Caco-2 (cell line): ENCODE results near the gene CORO2A. TPM values are rescaled to one million over a fixed set of nuclear protein-coding genes. Genes with fewer than 3 reads are reported as not detected.
"Not testable (repeated sequence)": the region's sequence is repeated elsewhere in the genome, so short reads cannot be mapped to it uniquely, and the experiment has no call there.

Experiments
- BruUV-seq: library from RNA; stranded (reverse); fragments of 400-500 nt; replicated peaks from 2 replicates; lab custom pipeline; 2021; lab: Mats Ljungman, UMichigan
- CTCF ChIA-PET: fragments of 300-600 bp; sonication (Branson Sonifier 250); formaldehyde crosslinking; loops from one replicate; lab custom pipeline; 2022; ENCODE audit warnings: antibody characterized with exemption; lab: Charles Lee
- POLR2A ChIA-PET: fragments of 300-600 bp; sonication (Branson Sonifier 250); formaldehyde crosslinking; loops from one replicate; lab custom pipeline; 2022; ENCODE audit warnings: antibody characterized with exemption; lab: Charles Lee
- DNase-seq, 2 experiments: peaks; one replicate each; pipeline versions ENCODE4 v3.0.0 to v3.0.0-alpha.2; 2020 to 2022
- H3K27me3 ChIP-seq: replicated peaks from 2 replicates; pipeline ENCODE4 v1.6.0; 2011; ENCODE audit warnings: low read length; ENCODE audit not compliant: control insufficient read depth, insufficient read depth
- H3K36me3 ChIP-seq: 2 replicates; pipeline ENCODE4 v1.5.1; 2011; ENCODE audit warnings: low read length; ENCODE audit not compliant: control insufficient read depth, insufficient read depth
- H3K4me1 ChIP-seq: fragments of 250-450 bp; sonication (Bioruptor Pico); 2 replicates; pipeline ENCODE4 v1.5.1; 2020; ENCODE audit warnings: mild to moderate bottlenecking
- H3K4me3 ChIP-seq: 2 replicates; pipeline ENCODE4 v1.5.1; 2011; ENCODE audit warnings: low read depth, mild to moderate bottlenecking, control low read depth, low read length
- H3K9me3 ChIP-seq: fragments of 250-450 bp; sonication (Bioruptor Pico); 2 replicates; pipeline ENCODE4 v1.5.1; 2020; ENCODE audit warnings: mild to moderate bottlenecking, moderate library complexity
- H3K27ac Mint-ChIP-seq: one replicate; pipeline ENCODE4 v1.8.0; 2022; ENCODE audit warnings: mixed read lengths; ENCODE audit not compliant: unreplicated experiment
- H3K27me3 Mint-ChIP-seq: one replicate; pipeline ENCODE4 v1.8.0; 2022; ENCODE audit warnings: mixed read lengths; ENCODE audit not compliant: insufficient read depth, unreplicated experiment
- H3K36me3 Mint-ChIP-seq: one replicate; pipeline ENCODE4 v1.8.0; 2022; ENCODE audit warnings: mild to moderate bottlenecking, mixed read lengths; ENCODE audit not compliant: insufficient read depth, unreplicated experiment
- H3K4me1 Mint-ChIP-seq: one replicate; pipeline ENCODE4 v1.8.0; 2022; ENCODE audit warnings: low read depth, mixed read lengths; ENCODE audit not compliant: unreplicated experiment
- H3K4me3 Mint-ChIP-seq: one replicate; pipeline ENCODE4 v1.8.0; 2022; ENCODE audit warnings: mild to moderate bottlenecking, moderate library complexity, mixed read lengths; ENCODE audit not compliant: unreplicated experiment
- H3K9me3 Mint-ChIP-seq: one replicate; pipeline ENCODE4 v1.8.0; 2022; ENCODE audit warnings: mixed read lengths; ENCODE audit not compliant: unreplicated experiment
- intact Hi-C: fragments of 100-400 bp; cut with micrococcal nuclease; formaldehyde crosslinking; loops from one replicate; pipeline ENCODE4 v1.10.0; 2022; ENCODE audit not compliant: unreplicated experiment
- total RNA-seq: library from RNA; stranded (reverse); gene quantifications from 2 replicates; pipeline ENCODE4 v1.2.3, GENCODE V29; 2022
- TF ChIP-seq, protein P1 (sequence below), 2 experiments: fragments of 200-600 bp in 1 of 2; IDR thresholded peaks; 1 replicate in 1 of 2; 2 replicates in 1 of 2; pipeline versions ENCODE4 v1.5.1 to v1.8.0; 2011 to 2022; ENCODE audit warnings: antibody characterized with exemption in 1 of 2, control low read depth in 1 of 2, inconsistent platforms in 1 of 2, low read depth in 1 of 2, low read length in 1 of 2, mild to moderate bottlenecking in 1 of 2, moderate library complexity in 1 of 2; ENCODE audit not compliant: insufficient read depth in 1 of 2, severe bottlenecking in 1 of 2, unreplicated experiment in 1 of 2

The CORO2A gene
- total RNA-seq, 1 experiment from 2014 or later: 18.9 TPM

GRCh38 chr9:98091735-98092612, 100.5 kb downstream of the CORO2A start:
- Mint-ChIP-seq H3K4me1 (peaks cover under 1% of the 10 kb centered on the region), H3K27me3 (no peaks in the 10 kb centered on the region), H3K27ac (no peak overlapping the region), H3K4me3 (no peak overlapping the region), H3K36me3 (peaks cover 40% of the 10 kb centered on the region), H3K9me3 (no peaks in the 10 kb centered on the region)
- no peaks in the 10 kb centered on the region for H3K27me3 ChIP-seq
- TF ChIP-seq, protein P1, sequence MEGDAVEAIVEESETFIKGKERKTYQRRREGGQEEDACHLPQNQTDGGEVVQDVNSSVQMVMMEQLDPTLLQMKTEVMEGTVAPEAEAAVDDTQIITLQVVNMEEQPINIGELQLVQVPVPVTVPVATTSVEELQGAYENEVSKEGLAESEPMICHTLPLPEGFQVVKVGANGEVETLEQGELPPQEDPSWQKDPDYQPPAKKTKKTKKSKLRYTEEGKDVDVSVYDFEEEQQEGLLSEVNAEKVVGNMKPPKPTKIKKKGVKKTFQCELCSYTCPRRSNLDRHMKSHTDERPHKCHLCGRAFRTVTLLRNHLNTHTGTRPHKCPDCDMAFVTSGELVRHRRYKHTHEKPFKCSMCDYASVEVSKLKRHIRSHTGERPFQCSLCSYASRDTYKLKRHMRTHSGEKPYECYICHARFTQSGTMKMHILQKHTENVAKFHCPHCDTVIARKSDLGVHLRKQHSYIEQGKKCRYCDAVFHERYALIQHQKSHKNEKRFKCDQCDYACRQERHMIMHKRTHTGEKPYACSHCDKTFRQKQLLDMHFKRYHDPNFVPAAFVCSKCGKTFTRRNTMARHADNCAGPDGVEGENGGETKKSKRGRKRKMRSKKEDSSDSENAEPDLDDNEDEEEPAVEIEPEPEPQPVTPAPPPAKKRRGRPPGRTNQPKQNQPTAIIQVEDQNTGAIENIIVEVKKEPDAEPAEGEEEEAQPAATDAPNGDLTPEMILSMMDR (IDR thresholded peaks at IDR 0.05; ENCODE audit: insufficient read depth in 1 of 2, low read depth in 1 of 2, low read length in 1 of 2, severe bottlenecking in 1 of 2, unreplicated experiment in 1 of 2): no peak
- POLR2A ChIA-PET: no interaction called here
- CTCF ChIA-PET: no interaction called here
- no peak overlapping the region for H3K4me3 ChIP-seq
- no peaks in the 10 kb centered on the region for H3K9me3 ChIP-seq
- peaks cover 2% of the 10 kb centered on the region; the same call in 1 of the 2 replicates for H3K36me3 ChIP-seq
- intact Hi-C loops: no loop called here
- no peak for DNase-seq
- no peaks in the 10 kb centered on the region for H3K4me1 ChIP-seq
- BruUV-seq: no TSS peak

DNA sequence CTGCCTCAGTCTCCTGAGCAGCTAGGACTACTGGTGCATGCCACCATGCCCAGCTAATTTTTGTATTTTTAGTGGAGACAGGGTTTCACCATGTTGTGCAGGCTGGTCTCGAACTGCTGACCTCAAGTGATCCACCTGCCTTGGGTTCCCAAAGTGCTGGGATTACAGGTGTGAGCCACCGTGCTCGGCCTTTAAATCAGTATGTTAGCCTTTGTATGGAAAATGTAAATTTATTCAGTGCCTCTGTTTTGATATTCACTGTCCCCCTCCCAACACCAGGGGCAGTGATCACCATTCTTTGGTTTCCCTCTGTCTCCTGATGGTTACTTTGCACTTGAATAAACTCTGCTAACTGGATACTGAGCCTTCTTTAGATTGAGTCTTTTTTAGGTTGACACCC, 101.8 kb downstream of the CORO2A start:
- TF ChIP-seq, protein P1 (IDR thresholded peaks at IDR 0.05; ENCODE audit: insufficient read depth in 1 of 2, low read depth in 1 of 2, low read length in 1 of 2, severe bottlenecking in 1 of 2, unreplicated experiment in 1 of 2): peak in 1 of 2 experiments; percentile 23
- intact Hi-C loops, H3K4me1 ChIP-seq, H3K27ac Mint-ChIP-seq, CTCF ChIA-PET, DNase-seq, H3K36me3 ChIP-seq, H3K9me3 Mint-ChIP-seq, POLR2A ChIA-PET, H3K9me3 ChIP-seq, BruUV-seq, H3K27me3 Mint-ChIP-seq, H3K4me3 Mint-ChIP-seq, H3K4me1 Mint-ChIP-seq, H3K27me3 ChIP-seq, H3K4me3 ChIP-seq: not testable (repeated sequence)
- H3K36me3 Mint-ChIP-seq: peaks cover 44% of the 10 kb centered on the region

DNA sequence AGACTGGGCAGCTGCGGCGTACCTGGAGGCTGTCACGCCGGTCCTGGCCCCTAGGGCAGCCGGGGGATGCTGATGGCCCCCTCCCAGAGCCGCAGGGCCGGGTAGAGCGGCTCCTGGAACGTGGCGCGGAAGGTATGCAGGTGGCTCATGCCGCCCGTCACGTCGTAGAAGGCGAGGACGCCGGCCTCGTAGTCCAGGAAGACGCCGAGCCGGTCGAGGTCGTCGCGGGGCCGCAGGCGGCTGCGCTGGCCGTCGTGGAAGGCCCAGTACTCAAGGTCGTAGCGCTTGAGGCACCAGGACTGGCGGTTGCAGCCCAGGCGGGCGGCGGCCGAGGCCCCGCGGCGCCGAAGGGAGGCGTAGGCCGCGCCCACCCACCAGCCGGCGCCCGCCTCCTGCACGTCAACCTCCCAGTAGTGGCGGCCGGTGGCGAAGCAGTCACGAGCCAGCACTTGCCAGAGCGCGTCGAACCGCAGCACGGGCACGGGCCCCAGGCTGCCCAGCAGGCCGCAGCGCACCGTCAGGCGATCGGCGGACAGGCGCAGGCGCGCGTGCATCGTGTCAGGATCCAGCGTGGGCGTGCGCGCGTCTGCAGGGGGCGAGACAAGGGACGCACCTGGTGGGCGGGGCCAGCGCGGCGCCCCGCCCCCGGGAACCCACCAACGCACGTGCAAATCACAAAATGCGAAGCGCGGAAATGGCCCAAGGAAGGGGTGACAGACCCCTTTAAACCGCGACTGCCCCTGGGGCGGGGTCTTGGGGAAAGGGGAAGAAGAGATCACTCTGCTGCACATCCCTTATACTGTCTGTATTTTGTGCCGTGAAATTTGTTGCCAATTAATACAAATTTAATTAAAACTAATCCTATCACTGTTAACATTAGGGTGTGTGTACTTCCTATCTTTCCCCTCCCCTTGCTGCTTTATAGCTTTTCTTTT, 104.8 kb downstream of the CORO2A start:
- DNase-seq: no peak
- H3K27me3 Mint-ChIP-seq: no peaks in the 10 kb centered on the region
- H3K4me3 ChIP-seq: no peak overlapping the region
- H3K36me3 ChIP-seq: peaks cover 6% of the 10 kb centered on the region
- peaks cover 6% of the 10 kb centered on the region for H3K4me1 Mint-ChIP-seq
- no peaks in the 10 kb centered on the region for H3K9me3 Mint-ChIP-seq
- no peaks in the 10 kb centered on the region for H3K9me3 ChIP-seq
- no peaks in the 10 kb centered on the region for H3K27me3 ChIP-seq
- POLR2A ChIA-PET: no interaction called here
- intact Hi-C loops: no loop called here
- CTCF ChIA-PET: no interaction called here
- peak overlapping the region; percentile 26 for H3K4me3 Mint-ChIP-seq
- TF ChIP-seq, protein P1 (IDR thresholded peaks at IDR 0.05; ENCODE audit: insufficient read depth in 1 of 2, low read depth in 1 of 2, low read length in 1 of 2, severe bottlenecking in 1 of 2, unreplicated experiment in 1 of 2): no peak
- H3K4me1 ChIP-seq: no peaks in the 10 kb centered on the region
- H3K36me3 Mint-ChIP-seq: peaks cover 40% of the 10 kb centered on the region
- no TSS peak for BruUV-seq
- peak overlapping the region; percentile 42 for H3K27ac Mint-ChIP-seq
